HS-27A (cell line): ENCODE measurements around the gene MRPS9.

Source experiments
- DNase-seq: peaks from one replicate; pipeline ENCODE4 v3.0.0-alpha.2; 2012; ENCODE audit warnings: low read depth, missing footprints

Gene MRPS9

GRCh38 chr2:105037572-105038382 is at the start of gene MRPS9:
TSS of gene MRPS9 (plus strand) at chr2:105038069. CDS start at chr2:105038093, 24 bp downstream.
- DNase-seq = peak; percentile 86

DNA sequence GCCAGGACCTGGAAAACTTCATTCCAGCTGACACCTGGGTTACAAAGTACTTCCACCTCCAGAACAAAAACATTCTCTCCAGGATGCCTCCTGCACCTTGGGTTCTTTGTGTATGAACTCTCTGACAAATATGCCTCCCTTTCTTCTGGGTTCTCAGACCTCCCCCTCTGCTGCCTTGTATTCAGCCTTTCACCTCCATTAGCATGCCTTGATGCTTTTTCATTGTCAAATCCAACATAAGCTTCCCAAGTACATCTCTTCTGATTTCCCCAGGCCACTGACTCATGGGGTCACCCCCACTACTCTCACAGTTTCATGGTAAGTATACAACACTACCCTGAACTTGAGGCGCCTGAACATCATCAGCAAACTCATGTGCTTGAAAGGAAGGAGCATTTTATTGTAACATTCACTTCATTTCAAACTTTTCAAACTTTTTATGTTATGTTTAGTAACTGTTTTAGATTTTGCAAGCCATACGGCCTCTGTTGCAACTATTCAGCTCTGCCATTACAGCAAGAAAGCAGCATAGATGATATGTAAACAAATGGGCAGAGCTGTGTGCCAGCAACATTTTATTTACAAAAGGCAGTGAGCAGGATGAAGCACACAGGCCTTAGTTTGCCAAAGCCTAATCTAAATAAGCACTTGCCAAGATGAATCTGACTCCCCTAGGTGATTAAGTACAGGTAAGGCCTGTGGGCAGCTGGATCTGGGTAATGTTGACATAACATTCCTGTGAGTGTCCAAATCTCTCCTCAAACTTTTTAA is 32.5 kb upstream of the MRPS9 start:
- no peak for DNase-seq

- no peak for DNase-seq
These were observed 30.5 kb upstream of the MRPS9 start for GRCh38 chr2:105007367-105007766.

DNA sequence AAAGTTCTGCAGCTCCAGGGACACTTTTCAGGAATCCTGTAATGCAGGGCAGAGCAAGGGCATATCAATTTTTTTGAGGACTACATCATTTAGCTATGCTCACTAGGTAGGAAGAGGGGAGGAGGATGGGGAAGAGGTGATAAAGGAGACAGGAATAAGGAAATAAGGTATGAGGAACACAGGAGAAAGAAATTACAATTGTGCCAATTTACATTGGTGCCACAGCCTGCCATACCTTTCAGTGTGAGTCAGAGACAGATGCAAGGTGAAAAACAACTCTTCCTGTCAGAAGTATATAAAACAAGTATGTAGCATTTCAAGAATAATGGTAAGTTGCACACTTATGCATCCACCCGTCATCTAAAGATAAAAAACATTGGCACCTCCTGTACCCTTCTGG is 5.4 kb upstream of the MRPS9 start:
- DNase-seq = no peak

DNA sequence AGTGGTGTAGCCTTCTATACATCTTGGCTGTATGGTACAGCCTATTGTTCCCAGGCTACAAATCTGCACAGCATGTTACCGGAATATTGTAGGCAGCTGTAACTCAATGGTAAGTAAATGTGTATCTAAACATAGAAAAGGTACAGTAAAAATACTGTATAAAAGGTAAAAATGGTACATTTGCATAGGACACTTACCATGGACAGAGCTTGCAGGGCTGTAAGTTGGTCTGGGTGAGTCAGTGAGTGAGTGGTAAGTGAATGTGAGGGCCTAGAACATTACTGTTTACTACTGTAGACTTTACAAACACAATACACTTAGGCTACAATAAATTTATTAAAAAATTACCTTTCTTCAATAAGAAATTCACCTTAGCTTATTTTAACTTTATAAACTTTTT is 3.7 kb upstream of the MRPS9 start:
- DNase-seq = no peak

- no peak for DNase-seq
These were observed 653 bp downstream of the MRPS9 start for GRCh38 chr2:105038383-105039061.

DNA sequence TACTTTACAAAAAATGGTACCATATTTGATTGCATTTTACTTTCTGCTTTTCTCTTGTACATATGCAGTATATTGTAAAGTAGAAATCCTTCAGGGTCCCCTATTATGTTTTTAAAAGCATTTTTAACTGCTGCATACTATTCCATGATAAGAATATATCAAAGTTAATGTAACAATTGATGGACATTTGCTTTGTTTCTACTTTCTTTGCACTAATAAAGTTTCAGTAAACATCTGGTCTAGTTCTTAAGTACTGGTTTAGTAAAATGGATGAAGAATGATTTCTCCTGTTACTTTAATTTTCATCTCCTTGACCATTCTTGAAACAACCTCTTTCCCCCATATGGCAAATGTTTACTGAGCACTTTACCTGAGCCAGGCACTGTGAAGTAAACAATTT is 1.7 kb downstream of the MRPS9 start:
- no peak for DNase-seq

- DNase-seq = no peak
These were observed 4.3 kb downstream of the MRPS9 start for GRCh38 chr2:105042189-105042588.

DNA sequence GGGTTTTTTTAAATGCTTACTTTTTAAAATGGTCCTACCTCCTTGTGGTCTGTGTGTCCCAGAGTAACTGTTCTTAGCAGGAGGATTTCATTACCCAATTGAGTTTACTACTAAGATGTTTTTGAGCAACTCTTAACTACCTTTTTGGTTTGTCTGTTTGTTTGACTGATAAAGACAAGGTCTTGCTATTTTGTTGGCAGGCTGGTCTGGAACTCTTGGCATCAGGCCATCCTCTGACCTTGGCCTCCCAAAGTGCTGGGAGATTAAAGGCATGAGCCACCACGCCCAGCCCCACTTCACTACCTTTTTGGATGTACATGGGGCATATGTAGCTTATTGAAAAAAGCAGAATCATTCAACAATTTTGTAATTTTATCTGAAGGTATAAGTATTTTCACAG is 14.9 kb downstream of the MRPS9 start:
- DNase-seq = no peak

DNA sequence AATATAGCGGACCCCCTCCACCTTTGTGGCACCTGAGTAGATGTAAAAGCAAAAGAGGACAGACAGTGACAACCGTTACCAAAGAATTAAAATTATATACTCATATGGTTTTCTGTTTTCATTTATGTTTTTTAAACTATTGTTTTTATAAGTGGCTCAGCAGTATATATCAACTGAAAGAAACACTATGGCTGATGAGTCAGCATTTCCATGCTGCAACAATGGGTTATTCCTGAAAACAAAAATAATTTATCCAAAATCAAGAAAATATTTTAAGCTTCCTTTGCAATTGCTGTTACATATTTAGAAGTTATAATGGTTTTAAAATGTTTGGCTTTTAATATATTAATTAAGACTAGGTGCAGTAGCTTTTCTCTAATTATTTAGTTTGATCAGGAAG is 17.7 kb downstream of the MRPS9 start:
- no peak for DNase-seq

- DNase-seq = no peak
These were observed 18.4 kb downstream of the MRPS9 start for GRCh38 chr2:105056245-105056644.

GRCh38 chr2:105057005-105057404 is 19.1 kb downstream of the MRPS9 start:
- DNase-seq = no peak

GRCh38 chr2:105061560-105061959 is 23.7 kb downstream of the MRPS9 start:
- no peak for DNase-seq

GRCh38 chr2:105062158-105062557 is 24.3 kb downstream of the MRPS9 start:
- no peak for DNase-seq

- no peak for DNase-seq
These were observed 30.5 kb downstream of the MRPS9 start for GRCh38 chr2:105068387-105068786.

DNA sequence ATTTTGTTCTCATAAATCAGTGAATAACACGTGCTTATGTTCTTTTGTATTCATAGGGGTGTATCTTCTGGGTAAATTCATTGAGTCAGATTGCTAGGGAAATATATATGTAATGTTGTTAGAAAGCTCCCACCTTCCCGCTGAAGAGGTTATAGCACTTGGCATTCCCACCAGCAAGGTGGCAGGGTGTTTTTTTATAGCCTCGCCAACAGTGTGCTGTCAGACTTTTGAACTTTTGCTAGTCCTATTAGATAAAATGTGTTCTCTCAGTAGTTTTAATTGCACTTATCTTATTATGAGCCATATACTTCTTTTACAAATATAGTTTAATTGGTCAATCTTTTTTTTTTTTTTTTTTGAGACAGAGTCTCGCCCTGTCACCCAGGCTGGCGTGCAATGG is 31.0 kb downstream of the MRPS9 start:
- no peak for DNase-seq

DNA sequence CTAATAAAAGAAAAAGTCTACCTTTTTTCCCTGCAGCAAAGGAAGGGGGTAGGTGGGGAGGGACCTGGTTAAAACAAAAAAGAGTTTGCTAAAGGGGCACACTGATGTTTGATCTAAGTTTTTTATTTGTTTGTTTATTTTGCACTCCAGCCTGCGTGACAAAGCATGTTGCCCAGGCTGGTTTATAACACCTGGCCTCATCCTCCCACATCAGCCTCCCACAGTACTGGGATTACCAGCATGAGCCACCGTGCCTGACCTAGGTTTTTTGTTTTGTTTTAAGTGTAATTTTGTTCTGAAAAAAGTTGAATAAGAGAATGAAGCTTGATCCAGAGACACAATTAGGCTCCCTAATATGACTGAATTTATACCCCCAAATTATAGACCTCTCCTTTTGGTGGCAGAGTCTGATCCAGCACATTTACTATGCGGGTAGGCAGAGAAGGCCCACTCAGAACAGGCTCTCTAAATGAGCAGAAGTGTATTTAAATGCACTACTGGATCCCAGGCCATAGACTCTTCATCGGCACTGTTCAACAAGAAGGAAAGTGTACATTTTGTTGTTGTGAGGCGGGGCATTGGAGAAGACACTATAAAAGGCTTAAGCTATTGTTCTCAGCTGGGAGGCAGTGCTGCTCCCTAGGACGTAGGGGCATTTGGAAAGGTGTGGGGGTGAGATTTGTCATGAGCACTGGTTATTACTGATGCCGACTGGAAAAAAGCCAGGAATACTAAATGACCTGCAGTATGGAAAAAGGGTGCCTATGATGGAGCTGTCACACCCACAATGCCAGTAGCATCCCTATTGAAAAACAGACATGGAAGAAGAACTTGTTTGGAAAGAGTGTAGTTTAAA is 32.4 kb downstream of the MRPS9 start:
- no peak for DNase-seq

- no peak for DNase-seq
These were observed 33.5 kb downstream of the MRPS9 start for GRCh38 chr2:105071379-105071778.

DNA sequence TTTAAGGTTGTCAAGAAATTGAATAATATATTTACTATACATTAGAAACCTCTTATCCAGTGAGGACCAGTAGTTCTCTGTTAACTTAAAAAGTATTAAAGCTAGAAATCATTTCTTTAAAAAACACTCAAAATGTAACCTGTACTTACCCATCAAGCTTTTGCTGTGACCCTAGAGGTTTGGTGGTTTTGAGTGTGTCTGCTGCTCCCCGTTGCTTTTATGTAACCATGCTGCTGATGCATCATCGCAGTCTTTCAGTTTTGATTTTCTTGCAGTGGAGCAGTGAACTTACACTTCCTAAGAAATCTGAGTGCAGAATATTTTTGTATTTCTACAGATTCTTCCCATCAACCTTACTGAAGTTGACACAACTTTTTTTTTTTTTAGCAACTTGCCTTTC is 34.2 kb downstream of the MRPS9 start:
- DNase-seq = no peak

DNA sequence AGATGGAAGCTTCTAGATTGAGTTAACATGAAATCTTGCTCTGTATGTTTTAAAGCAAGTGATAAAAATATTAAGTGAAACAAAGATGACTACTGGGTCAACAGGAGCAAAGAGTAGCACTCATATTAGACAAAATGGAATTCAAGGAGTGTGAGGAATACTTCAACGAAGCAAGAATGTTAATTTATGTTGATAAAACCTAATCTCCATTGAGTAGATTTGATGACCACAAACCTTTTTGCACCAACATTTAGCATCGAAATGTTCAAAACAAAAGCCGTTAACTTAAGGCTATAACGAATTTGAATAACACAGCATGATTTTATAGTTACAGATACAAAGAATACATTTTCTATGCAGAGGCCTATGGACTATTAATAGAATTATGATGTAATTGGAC is 35.7 kb downstream of the MRPS9 start:
- DNase-seq = no peak

GRCh38 chr2:105076121-105076520 is 38.3 kb downstream of the MRPS9 start:
- no peak for DNase-seq

- DNase-seq = no peak
These were observed 41.1 kb downstream of the MRPS9 start for GRCh38 chr2:105078906-105079495.
